GM23248 (cell line): ENCODE measurements around the gene RNF31.

ENCODE experiments used
- EZH2 ChIP-seq: fragments of 200-600 bp; sonication (generic); IDR thresholded peaks from 2 replicates; pipeline ENCODE4 v1.6.1; 2018; ENCODE audit warnings: antibody characterized with exemption, mild to moderate bottlenecking; ENCODE audit not compliant: insufficient read depth, poor library complexity, severe bottlenecking
- EZH2phosphoT487 ChIP-seq: fragments of 200-600 bp; sonication (generic); IDR thresholded peaks from 2 replicates; pipeline ENCODE4 v1.6.1; 2018; ENCODE audit warnings: antibody characterized with exemption, moderate library complexity, mild to moderate bottlenecking, low read depth; ENCODE audit not compliant: insufficient read depth

DNA sequence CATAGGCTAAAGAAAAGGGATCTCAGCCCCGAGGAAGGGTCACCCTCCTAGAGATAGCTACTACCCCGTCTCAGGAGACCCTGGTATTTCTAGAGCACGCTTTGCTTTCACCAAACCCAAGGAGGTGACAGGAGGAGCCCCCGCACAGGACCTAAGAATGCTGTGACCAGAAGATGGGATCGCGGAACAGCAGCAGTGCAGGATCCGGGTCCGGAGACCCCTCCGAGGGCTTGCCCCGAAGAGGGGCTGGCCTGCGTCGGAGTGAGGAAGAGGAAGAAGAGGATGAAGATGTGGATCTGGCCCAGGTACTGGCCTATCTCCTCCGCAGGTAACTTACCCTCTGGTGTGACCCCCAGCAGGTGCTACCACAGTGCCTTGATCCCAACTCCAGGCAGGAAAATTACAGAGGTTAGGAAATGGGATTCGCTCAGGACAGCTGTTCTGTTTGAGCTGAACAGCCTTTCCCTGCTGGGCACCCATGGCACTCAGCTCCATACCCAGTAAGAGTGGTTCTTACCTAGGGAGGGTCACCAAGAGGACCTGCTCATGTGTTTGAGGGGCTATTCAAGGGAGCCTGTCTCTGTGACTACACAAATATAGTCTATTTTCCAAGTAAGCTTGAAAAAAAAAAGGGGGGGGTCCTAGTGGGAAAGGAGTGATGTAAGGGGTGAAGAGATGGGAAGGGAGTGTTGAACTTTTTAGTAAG is 31.7 kb upstream of the RNF31 start:
- no peak for TF ChIP-seq EZH2
- no peak for TF ChIP-seq EZH2phosphoT487
